DOHH2 (cell line): ENCODE data around the gene TLR9.

Source experiments
- H3F3A ChIP-seq: fragments of 200-600 bp; sonication (generic), shearing (Covaris generic); 2 replicates; pipeline ENCODE4 v1.6.0; 2016; ENCODE audit warnings: antibody characterized with exemption, mild to moderate bottlenecking; ENCODE audit not compliant: control insufficient read depth, insufficient read depth
- H3K27ac ChIP-seq: fragments of 200-600 bp; sonication (generic); 2 replicates; pipeline ENCODE4 v1.5.1; 2014; ENCODE audit warnings: low read depth, mild to moderate bottlenecking, low read length, moderate library complexity
- H3K27me3 ChIP-seq: fragments of 200-600 bp; sonication (generic); 2 replicates; pipeline ENCODE4 v1.6.1; 2014; ENCODE audit warnings: mild to moderate bottlenecking, low read length, mixed read lengths; ENCODE audit not compliant: control insufficient read depth
- H3K36me3 ChIP-seq: fragments of 200-600 bp; sonication (generic); 2 replicates; pipeline ENCODE4 v1.6.1; 2014; ENCODE audit warnings: mild to moderate bottlenecking, low read length, moderate library complexity, mixed read lengths; ENCODE audit not compliant: control insufficient read depth
- H3K4me1 ChIP-seq: fragments of 200-600 bp; sonication (generic); 2 replicates; pipeline ENCODE4 v1.6.1; 2014; ENCODE audit warnings: mild to moderate bottlenecking, low read length, mixed read lengths; ENCODE audit not compliant: control insufficient read depth
- H3K4me2 ChIP-seq: fragments of 200-600 bp; sonication (generic); 2 replicates; pipeline ENCODE4 v1.6.0; 2014; ENCODE audit warnings: mild to moderate bottlenecking, low read length, moderate library complexity
- H3K4me3 ChIP-seq: fragments of 200-600 bp; sonication (generic); 2 replicates; pipeline ENCODE4 v1.5.1; 2014; ENCODE audit warnings: mild to moderate bottlenecking, low read length, mixed read lengths
- H3K79me2 ChIP-seq: fragments of 200-600 bp; sonication (generic); 2 replicates; pipeline ENCODE4 v1.6.1; 2014; ENCODE audit warnings: mild to moderate bottlenecking, low read length, mixed read lengths; ENCODE audit not compliant: control insufficient read depth
- H3K9me2 ChIP-seq: fragments of 200-600 bp; sonication (generic); replicated peaks from 2 replicates; pipeline ENCODE4 v1.6.1; 2014; ENCODE audit warnings: mild to moderate bottlenecking, low read length, mixed read lengths; ENCODE audit not compliant: control insufficient read depth
- H3K9me3 ChIP-seq: fragments of 200-600 bp; sonication (generic); 2 replicates; pipeline ENCODE4 v1.6.1; 2014; ENCODE audit warnings: antibody characterized with exemption, low read length, mixed read lengths; ENCODE audit not compliant: control insufficient read depth, insufficient read depth
- H4K20me1 ChIP-seq: fragments of 200-600 bp; sonication (generic); 2 replicates; pipeline ENCODE4 v1.6.0; 2014; ENCODE audit warnings: low read depth, mild to moderate bottlenecking, antibody characterized with exemption, low read length, moderate library complexity; ENCODE audit not compliant: control insufficient read depth, insufficient read depth
- CTCF ChIP-seq: fragments of 200-600 bp; sonication (generic); IDR thresholded peaks from one replicate; pipeline ENCODE4 v1.5.1; 2014; ENCODE audit warnings: antibody characterized with exemption, mild to moderate bottlenecking, low read depth, low read length; ENCODE audit not compliant: poor library complexity, severe bottlenecking
- EZH2phosphoT487 ChIP-seq: fragments of 200-600 bp; sonication (generic); IDR thresholded peaks from 2 replicates; pipeline ENCODE4 v1.6.1; 2017; ENCODE audit warnings: borderline replicate concordance, mild to moderate bottlenecking, antibody characterized with exemption, low read length, moderate library complexity, mixed read lengths

TLR9 gene

GRCh38 chr3:52248816-52249547 lies 23.5 kb upstream of the TLR9 start:
- H3K36me3 ChIP-seq = peaks cover 50% of the 10 kb centered on the region
- no peak overlapping the region for H3K4me2 ChIP-seq
- 0 out of 2 replicates have a peak, but pooled peaks cover 5% of the 10 kb centered on the region for H4K20me1 ChIP-seq
- no peak overlapping the region for H3K27ac ChIP-seq
- H3K27me3 ChIP-seq = peaks cover 16% of the 10 kb centered on the region
- H3F3A ChIP-seq = peaks cover 14% of the 10 kb centered on the region
- no peaks in the 10 kb centered on the region for H3K9me3 ChIP-seq
- peaks cover 8% of the 10 kb centered on the region for H3K79me2 ChIP-seq
- H3K9me2 ChIP-seq = no peaks in the 10 kb centered on the region
- TF ChIP-seq EZH2phosphoT487 = no peak
- no peak for TF ChIP-seq CTCF
- H3K4me3 ChIP-seq = no peak overlapping the region
- peaks cover 35% of the 10 kb centered on the region for H3K4me1 ChIP-seq

- H3F3A ChIP-seq = peaks cover 10% of the 10 kb centered on the region; the same call in 1 of the 2 replicates
- H3K79me2 ChIP-seq = peaks cover 4% of the 10 kb centered on the region
- no peaks in the 10 kb centered on the region for H3K9me2 ChIP-seq
- peaks cover 42% of the 10 kb centered on the region for H3K36me3 ChIP-seq
- H3K27me3 ChIP-seq = peaks cover 16% of the 10 kb centered on the region
- H4K20me1 ChIP-seq = no peaks in the 10 kb centered on the region
- no peak overlapping the region for H3K27ac ChIP-seq
- H3K4me1 ChIP-seq = peaks cover 30% of the 10 kb centered on the region
- TF ChIP-seq CTCF (no peak), EZH2phosphoT487 (no peak)
- no peaks in the 10 kb centered on the region for H3K9me3 ChIP-seq
- no peak overlapping the region for H3K4me3 ChIP-seq
- H3K4me2 ChIP-seq = no peak overlapping the region
Observed at GRCh38 chr3:52248165-52248541, 22.7 kb upstream of the TLR9 start.

GRCh38 chr3:52247409-52248164 lies 22.1 kb upstream of the TLR9 start:
- Histone ChIP-seq H3F3A (peaks cover 10% of the 10 kb centered on the region; the same call in 1 of the 2 replicates), H3K4me1 (peaks cover 26% of the 10 kb centered on the region), H3K9me3 (no peaks in the 10 kb centered on the region), H3K79me2 (no peaks in the 10 kb centered on the region), H3K36me3 (peaks cover 36% of the 10 kb centered on the region), H4K20me1 (no peaks in the 10 kb centered on the region), H3K27ac (no peak overlapping the region), H3K27me3 (peaks cover 16% of the 10 kb centered on the region), H3K4me2 (no peak overlapping the region), H3K4me3 (no peak overlapping the region), H3K9me2 (no peaks in the 10 kb centered on the region)
- no peak for TF ChIP-seq CTCF
